Small intestine (tissue), 7 donors: ENCODE measurements around the gene RASA2. TPM values are rescaled to one million over a fixed set of nuclear protein-coding genes. Genes with fewer than 3 reads are reported as not detected.

Source experiments
- DNase-seq, 2 donors: peaks; one replicate each; pipeline versions ENCODE4 v3.0.0 to v3.0.0-alpha.2; 2013
- FAIRE-seq: peaks from 2 replicates; lab custom pipeline; 2012; peaks lifted over from hg19 to GRCh38; lab: Jason Lieb, UNC
- H3K27ac ChIP-seq, 3 donors: one replicate each; pipeline ENCODE4 v1.5.1; 2013; ENCODE audit warnings: low read length in 2 of 3, mild to moderate bottlenecking in 2 of 3, control low read depth in 1 of 3, inconsistent platforms in 1 of 3, low read depth in 1 of 3, moderate library complexity in 1 of 3
- H3K27me3 ChIP-seq, 3 donors: one replicate each; pipeline ENCODE4 v1.6.1; 2013; ENCODE audit warnings: low read length in 3 of 3, inconsistent platforms in 1 of 3; ENCODE audit not compliant: control insufficient read depth in 3 of 3, insufficient read depth in 3 of 3
- H3K36me3 ChIP-seq, 3 donors: one replicate each; pipeline ENCODE4 v1.6.1; 2013; ENCODE audit warnings: low read length in 3 of 3, inconsistent platforms in 1 of 3, low read depth in 1 of 3, mild to moderate bottlenecking in 1 of 3, moderate library complexity in 1 of 3; ENCODE audit not compliant: control insufficient read depth in 3 of 3, insufficient read depth in 2 of 3
- H3K4me1 ChIP-seq, 3 donors: one replicate each; pipeline ENCODE4 v1.6.1; 2013; ENCODE audit warnings: low read length in 2 of 3, inconsistent platforms in 1 of 3, low read depth in 1 of 3, mild to moderate bottlenecking in 1 of 3, moderate library complexity in 1 of 3; ENCODE audit not compliant: control insufficient read depth in 3 of 3, insufficient read depth in 2 of 3
- H3K4me3 ChIP-seq, 3 donors: one replicate each; pipeline ENCODE4 v1.5.1; 2013; ENCODE audit warnings: low read length in 3 of 3, control low read depth in 1 of 3, inconsistent platforms in 1 of 3, low read depth in 1 of 3, mild to moderate bottlenecking in 1 of 3, moderate library complexity in 1 of 3
- H3K9me3 ChIP-seq, 2 donors: one replicate each; pipeline ENCODE4 v1.6.1; 2013; ENCODE audit warnings: low read depth in 1 of 2, low read length in 1 of 2; ENCODE audit not compliant: control insufficient read depth in 2 of 2, insufficient read depth in 1 of 2
- WGBS, 3 donors: extraction: QIAGEN DNeasy Blood & Tissue Kit; methylation state at CpG; one replicate each; pipeline ENCODE4 v1.1.7; 2013; 5-methylcytosine and 5-hydroxymethylcytosine counted together
- polyA plus RNA-seq, 4 donors: library from polyadenylated mRNA; stranded (reverse) in 3 of 4; unstranded in 1 of 4; fragments of 200-250 nt in 3 of 4; fragments of 120-200 nt in 1 of 4; gene quantifications; one replicate each; pipeline versions ENCODE4 v1.2.1 to v1.2.3, GENCODE V29; 2013
- donor health status: healthy with polysubstance abuse.
- donor health status: control.
- donor health status: control.
- donor health status: Bipolar disorder and iron deficiency.
- donor health status: healthy.

The RASA2 gene
- polyA plus RNA-seq, 4 donors: 3.8 to 17.1 (median 4.4) TPM

GRCh38 chr3:141445990-141446389 is 40.8 kb upstream of the RASA2 start:
- no peak for FAIRE-seq

DNA sequence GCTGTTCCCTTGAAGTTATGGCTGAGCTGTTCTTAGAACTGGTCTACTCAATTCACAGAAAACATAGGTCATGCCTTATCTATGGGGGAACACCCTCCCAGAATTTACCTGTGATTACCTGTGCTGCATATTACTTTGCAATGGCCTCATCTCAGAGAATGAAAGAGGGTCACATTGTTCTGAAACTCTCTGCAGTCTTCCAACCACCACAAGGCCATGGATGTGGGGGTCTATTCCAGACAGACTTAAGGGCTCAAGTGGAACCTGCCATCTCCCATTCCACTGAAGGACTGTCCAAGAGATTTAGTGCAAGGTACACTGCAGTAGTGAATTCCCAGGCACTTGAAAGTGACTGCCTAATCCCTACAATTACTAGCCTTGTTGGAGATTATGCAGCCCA is 40.1 kb upstream of the RASA2 start:
- no peak for FAIRE-seq
- H3K27ac ChIP-seq: no peak overlapping the region
- peaks cover 21 to 37% (median 25%) of the 10 kb centered on the region in 3 donors for H3K36me3 ChIP-seq
- no peak for DNase-seq
- peaks cover 0 to 5% of the 10 kb centered on the region in 2 donors for H3K9me3 ChIP-seq
- H3K27me3 ChIP-seq: no peaks in the 10 kb centered on the region
- no peak overlapping the region for H3K4me3 ChIP-seq
- peaks cover 0 to under 1% (median 0%) of the 10 kb centered on the region in 3 donors for H3K4me1 ChIP-seq

More at GRCh38 chr3:141445990-141446389, 40.8 kb upstream of the RASA2 start:
- Histone ChIP-seq H3K27ac (no peak overlapping the region), H3K4me3 (no peak overlapping the region), H3K36me3 (peaks cover 21 to 37% (median 29%) of the 10 kb centered on the region in 3 donors), H3K27me3 (no peaks in the 10 kb centered on the region), H3K9me3 (peaks cover 0 to 5% of the 10 kb centered on the region in 2 donors), H3K4me1 (no peaks in the 10 kb centered on the region)
- 98 to 100% (median 100%) methylated on average over 1 of the region's 1 CpG for whole genome bisulfite sequencing, 3 donors
- no peak for DNase-seq

GRCh38 chr3:141447383-141447782 is 39.4 kb upstream of the RASA2 start:
- WGBS, 3 donors: 88 to 94% (median 90%) methylated on average over 6 of the region's 6 CpGs
- FAIRE-seq: no peak
- no peak overlapping the region for H3K27ac ChIP-seq
- peaks cover 0 to 7% (median 3%) of the 10 kb centered on the region in 3 donors for H3K4me1 ChIP-seq
- H3K36me3 ChIP-seq: peaks cover 17 to 34% (median 24%) of the 10 kb centered on the region in 3 donors
- no peak overlapping the region for H3K4me3 ChIP-seq
- no peak for DNase-seq
- no peaks in the 10 kb centered on the region for H3K27me3 ChIP-seq
- H3K9me3 ChIP-seq: peaks cover 0 to 5% of the 10 kb centered on the region in 2 donors

DNA sequence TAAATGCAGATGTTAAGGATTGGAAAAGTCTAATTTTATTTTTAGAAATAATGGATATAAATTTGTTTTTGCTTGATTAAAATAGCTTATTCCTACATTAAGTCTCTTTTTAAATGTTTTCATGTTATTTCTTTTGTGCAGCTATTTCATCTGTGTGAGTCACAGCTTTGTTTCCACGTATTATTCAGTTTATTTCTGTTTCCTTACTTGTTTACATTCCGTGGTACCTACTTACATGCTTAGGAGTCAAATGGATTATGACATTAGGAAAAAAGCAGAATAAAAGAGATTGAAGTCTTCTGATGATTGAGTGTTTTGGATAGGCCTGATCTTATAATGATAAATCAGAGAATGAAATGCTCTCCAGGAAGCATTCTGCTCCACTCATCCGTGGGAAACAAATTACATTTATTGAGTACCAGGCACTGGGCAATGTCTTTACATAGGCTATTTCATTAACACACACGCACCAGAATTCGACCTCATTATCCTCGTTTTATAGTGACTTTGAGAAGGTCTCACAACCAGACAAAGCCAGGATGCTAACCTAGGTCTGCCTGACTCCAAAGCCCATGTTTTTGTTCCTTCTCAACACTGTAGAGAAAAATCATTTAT is 38.1 kb upstream of the RASA2 start:
- 62 to 69% (median 68%) methylated on average over 6 of the region's 6 CpGs for WGBS, 3 donors
- H3K36me3 ChIP-seq: peaks cover 11 to 23% (median 15%) of the 10 kb centered on the region in 3 donors
- H3K27me3 ChIP-seq: no peaks in the 10 kb centered on the region
- H3K9me3 ChIP-seq: peaks cover 0 to 5% of the 10 kb centered on the region in 2 donors
- H3K4me3 ChIP-seq: no peak overlapping the region
- DNase-seq (no peak), FAIRE-seq (no peak)
- no peak overlapping the region for H3K27ac ChIP-seq
- peaks cover 0 to 7% (median 4%) of the 10 kb centered on the region in 3 donors for H3K4me1 ChIP-seq

- Histone ChIP-seq H3K27ac (no peak overlapping the region), H3K36me3 (peaks cover 7 to 17% (median 13%) of the 10 kb centered on the region in 3 donors), H3K27me3 (no peaks in the 10 kb centered on the region), H3K4me3 (no peak overlapping the region), H3K4me1 (peaks cover 0 to 7% (median 4%) of the 10 kb centered on the region in 3 donors), H3K9me3 (peaks cover 0 to 5% of the 10 kb centered on the region in 2 donors)
- WGBS, 3 donors: 81 to 88% (median 85%) methylated on average over 6 of the region's 6 CpGs
- no peak for DNase-seq
- FAIRE-seq: no peak
These were observed 37.4 kb upstream of the RASA2 start for GRCh38 chr3:141449424-141449823.

DNA sequence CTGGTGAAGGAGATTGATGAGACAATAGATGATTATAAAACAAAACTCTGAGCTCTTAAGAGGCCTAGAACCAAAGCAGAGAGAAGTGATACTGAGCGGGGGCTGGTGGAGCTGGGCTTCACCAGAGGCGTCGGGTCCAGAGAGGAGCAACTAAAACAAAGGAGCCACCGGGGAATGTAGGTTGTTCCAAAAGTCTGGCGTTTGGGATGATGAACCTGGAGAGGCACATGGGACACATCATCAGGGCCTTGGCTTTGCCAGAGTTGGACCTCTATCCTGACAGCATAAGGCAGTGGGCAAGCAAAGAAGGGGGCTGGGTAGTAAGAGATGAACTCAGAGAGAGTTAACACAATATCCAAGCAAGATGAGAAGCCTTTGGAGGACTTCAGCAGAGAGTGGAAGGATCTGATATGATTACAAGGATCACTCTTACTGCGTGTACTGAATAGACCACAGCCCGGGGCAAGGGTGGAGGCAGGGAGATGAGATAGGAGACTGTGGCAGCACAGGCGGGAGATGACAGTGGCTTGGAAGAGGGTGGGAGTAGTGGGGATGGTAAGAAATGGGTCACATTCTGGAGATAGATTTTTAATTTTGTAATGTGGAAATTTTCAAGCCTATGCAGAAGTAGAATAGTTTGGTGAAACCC is 36.0 kb upstream of the RASA2 start:
- H3K36me3 ChIP-seq: peaks cover 0 to 8% (median 6%) of the 10 kb centered on the region in 3 donors
- no peaks in the 10 kb centered on the region for H3K9me3 ChIP-seq
- no peaks in the 10 kb centered on the region for H3K27me3 ChIP-seq
- H3K4me1 ChIP-seq: peaks cover 0 to 20% (median 4%) of the 10 kb centered on the region in 3 donors
- H3K27ac ChIP-seq: no peak overlapping the region
- no peak for DNase-seq
- WGBS, 3 donors: 68 to 75% (median 73%) methylated on average over 8 of the region's 8 CpGs
- no peak overlapping the region for H3K4me3 ChIP-seq
- FAIRE-seq: no peak

DNA sequence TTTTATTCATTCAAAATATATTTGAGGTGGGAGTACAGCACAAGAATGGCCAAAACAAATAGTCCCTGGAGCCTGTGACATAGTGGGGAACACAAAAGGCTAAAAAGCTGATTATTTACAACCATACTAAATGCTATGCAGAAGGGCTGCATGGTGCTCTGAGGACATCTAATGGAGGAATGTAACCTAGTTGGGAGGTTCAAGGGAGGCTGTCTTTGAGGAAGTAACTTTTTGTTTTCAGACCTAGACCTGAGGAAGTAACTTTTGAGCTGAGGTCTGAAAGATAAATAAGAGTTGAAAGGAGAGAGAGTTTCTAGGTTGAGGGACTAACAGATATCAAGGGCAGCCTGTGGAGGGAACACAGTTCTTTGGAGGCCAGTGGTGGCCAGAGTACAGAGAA is 34.8 kb upstream of the RASA2 start:
- H3K9me3 ChIP-seq: no peaks in the 10 kb centered on the region
- FAIRE-seq (no peak), DNase-seq (peak; percentile 66 to 74)
- H3K4me1 ChIP-seq: peaks cover 0 to 24% (median 4%) of the 10 kb centered on the region in 3 donors
- no peaks in the 10 kb centered on the region for H3K27me3 ChIP-seq
- H3K27ac ChIP-seq: peak overlapping the region in 2 of 3 donors; percentile 17 to 45
- H3K4me3 ChIP-seq: no peak overlapping the region
- H3K36me3 ChIP-seq: peaks cover 0 to 3% (median 2%) of the 10 kb centered on the region in 3 donors

GRCh38 chr3:141452773-141453172 is 34.1 kb upstream of the RASA2 start:
- no peaks in the 10 kb centered on the region for H3K9me3 ChIP-seq
- peaks cover 0 to 31% (median 4%) of the 10 kb centered on the region in 3 donors for H3K4me1 ChIP-seq
- no peak for FAIRE-seq
- H3K27ac ChIP-seq: no peak overlapping the region
- no peaks in the 10 kb centered on the region for H3K27me3 ChIP-seq
- DNase-seq: no peak
- WGBS, 3 donors: 89 to 97% (median 91%) methylated on average over 1 of the region's 1 CpG
- no peak overlapping the region for H3K4me3 ChIP-seq
- no peaks in the 10 kb centered on the region for H3K36me3 ChIP-seq
